Right hindlimb (tissue), 1 donor: ENCODE results near the gene KIAA0930.
"Not testable (repeated sequence)": the region's sequence is repeated elsewhere in the genome, so short reads cannot be mapped to it uniquely, and the experiment has no call there.

Source experiments
- DNase-seq: peaks from one replicate; pipeline ENCODE4 v3.0.0-alpha.2; 2018

The KIAA0930 gene

GRCh38 chr22:45262195-45262930 lies 21.7 kb upstream of the KIAA0930 start:
- no peak for DNase-seq

- no peak for DNase-seq
Observed at GRCh38 chr22:45261407-45262088, 20.9 kb upstream of the KIAA0930 start.

- not testable (repeated sequence) for DNase-seq
Observed at GRCh38 chr22:45260395-45260759, 19.7 kb upstream of the KIAA0930 start.

GRCh38 chr22:45259754-45260394 lies 19.2 kb upstream of the KIAA0930 start:
- DNase-seq, result no peak

- not testable (repeated sequence) for DNase-seq
Observed at GRCh38 chr22:45257941-45258340, 17.2 kb upstream of the KIAA0930 start.

- no peak for DNase-seq
Observed at GRCh38 chr22:45254789-45255278, 14.1 kb upstream of the KIAA0930 start.

- DNase-seq, result no peak
Observed at GRCh38 chr22:45254388-45254787, 13.7 kb upstream of the KIAA0930 start.

- DNase-seq, result no peak
Observed at GRCh38 chr22:45253039-45253641, 12.4 kb upstream of the KIAA0930 start.

- DNase-seq, result no peak
Observed at GRCh38 chr22:45251825-45252224, 11.1 kb upstream of the KIAA0930 start.

- DNase-seq, result no peak
Observed at GRCh38 chr22:45248832-45249561, 8.3 kb upstream of the KIAA0930 start.

- peak; percentile 62 for DNase-seq
Observed at GRCh38 chr22:45246060-45246985, 5.6 kb upstream of the KIAA0930 start.

GRCh38 chr22:45244916-45245315 lies 4.2 kb upstream of the KIAA0930 start:
- DNase-seq, result peak; percentile 3

GRCh38 chr22:45242778-45243191 lies 2.1 kb upstream of the KIAA0930 start:
- DNase-seq, result peak; percentile 26

GRCh38 chr22:45240104-45240809 lies 437 bp downstream of the KIAA0930 start:
- no peak for DNase-seq

GRCh38 chr22:45239681-45240051 lies 1.0 kb downstream of the KIAA0930 start:
- no peak for DNase-seq

GRCh38 chr22:45238957-45239680 lies 1.6 kb downstream of the KIAA0930 start:
- no peak for DNase-seq

- DNase-seq, result no peak
Observed at GRCh38 chr22:45238076-45238956, 2.4 kb downstream of the KIAA0930 start.

- no peak for DNase-seq
Observed at GRCh38 chr22:45237065-45237990, 3.4 kb downstream of the KIAA0930 start.
